Measurements from ENCODE around the gene XPO5. TPM values are rescaled to one million over a fixed set of nuclear protein-coding genes. Genes with fewer than 3 reads are reported as not detected.

The XPO5 gene
- total and polyA plus RNA-seq, 9 of the 15 experiments (the other 6 are each of a cell fraction or from before 2014, with no cell fraction given) = 36.0 to 170 (median 99.1) TPM

- H4K20me1 ChIP-seq (replicated peaks; ENCODE audit: control insufficient read depth, insufficient read depth, low read length) = no peaks in the 10 kb centered on the region
- ChIA-PET POLR2A (interaction anchor here (0.6 to 1.6 kb wide), 5 partner anchors 19 to 536 kb away, joined by 3 to 7 read pairs (median 3); no protein-coding TSS in a partner anchor), CTCF (ENCODE audit: low intra/inter-chr PET ratio) (no interaction called here)
- intact Hi-C loops (cut with micrococcal nuclease) (no loop called here), in situ Hi-C loops (cut with MboI) (no loop called here)
- TF ChIP-seq RBM22 (IDR thresholded peaks at IDR 0.05; ENCODE audit: low read depth, low read length, poor library complexity, severe bottlenecking) = no peak
- no peak for TF ChIP-seq EZH2 (IDR thresholded peaks at IDR 0.05; ENCODE audit: borderline replicate concordance, low read depth, low read length)
- TF ChIP-seq ZNF76 (CRISPR knock-in tag; IDR thresholded peaks at IDR 0.05; ENCODE audit: borderline replicate concordance) = no peak
- TF ChIP-seq U2AF2 (optimal IDR thresholded peaks at IDR 0.05; ENCODE audit: low read depth, low read length) = no peak
- no peak for TF ChIP-seq HDAC8 (tag; IDR thresholded peaks at IDR 0.05)
- no peak for TF ChIP-seq GMEB1 (CRISPR knock-in tag; IDR thresholded peaks at IDR 0.05)
- no peak for TF ChIP-seq TAL1 (IDR thresholded peaks at IDR 0.05)
- no peak for TF ChIP-seq JUND (IDR thresholded peaks at IDR 0.05; ENCODE audit: borderline replicate concordance, low read depth, low read length)
- no peak for TF ChIP-seq JUND (tag; IDR thresholded peaks at IDR 0.05; ENCODE audit: borderline replicate concordance, low read depth, low read length)
- no peak for TF ChIP-seq SP2 (IDR thresholded peaks at IDR 0.05; ENCODE audit: extremely low read depth, low read depth, low read length, poor library complexity, severe bottlenecking)
- no peak for TF ChIP-seq GATA2 (CRISPR knock-in tag; IDR thresholded peaks at IDR 0.05)
- TF ChIP-seq ZNF586 (CRISPR knock-in tag; conservative IDR thresholded peaks at IDR 0.05) = no peak
- TF ChIP-seq PHF21A (IDR thresholded peaks at IDR 0.05; ENCODE audit: borderline replicate concordance, low read depth) = no peak
- no peak for TF ChIP-seq DIDO1 (tag; IDR thresholded peaks at IDR 0.05; ENCODE audit: low read depth)
- TF ChIP-seq ZNF316 (IDR thresholded peaks at IDR 0.05) = no peak
- no peak for TF ChIP-seq LARP7 (IDR thresholded peaks at IDR 0.05)
- peak overlapping the region in 1 of 2 experiments; percentile 65; a peak in 1 of 4 replicates for H3K9ac ChIP-seq (ENCODE audit: insufficient read depth in 1 of 2, low read depth in 2 of 2, low read length in 2 of 2)
- WGBS (ENCODE audit: insufficient coverage, low coverage, missing lambda C conversion rate) = 32% methylated on average over 6 of the region's 6 CpGs
- H3K79me2 ChIP-seq (ENCODE audit: control insufficient read depth, insufficient read depth, low read length) = peaks cover 13% of the 10 kb centered on the region
- H2AFZ ChIP-seq (ENCODE audit: low read depth, low read length) = peak overlapping the region; percentile 17; the same call in 1 of the 2 replicates
- FAIRE-seq (no peak), DNase-seq (ENCODE audit: extremely low read depth in 1 of 4, low spot score in 3 of 4) (no peak), ATAC-seq (no peak)
- BruUV-seq (replicated peaks) = no TSS peak
- no peak overlapping the region for H3K4me2 ChIP-seq (ENCODE audit: insufficient read depth, low read length)
- H3K9me1 ChIP-seq (ENCODE audit: control insufficient read depth, insufficient read depth, low read length) = no peaks in the 10 kb centered on the region
- H3K9me3 ChIP-seq (replicated peaks; ENCODE audit: control insufficient read depth, insufficient read depth, low read depth, low read length) = no peaks in the 10 kb centered on the region
- no peaks in the 10 kb centered on the region for H3K27me3 ChIP-seq (ENCODE audit: control insufficient read depth in 2 of 2, insufficient read depth in 2 of 2, low read length in 2 of 2)
- H3K27ac ChIP-seq (ENCODE audit: extremely low read depth, low read depth, low read length) = no peak overlapping the region
- H3K36me3 ChIP-seq (ENCODE audit: control insufficient read depth, insufficient read depth, low read length) = 0 out of 3 replicates have a peak, but pooled peaks cover 4% of the 10 kb centered on the region
- no peak overlapping the region for H3K4me3 ChIP-seq
- peaks cover 0 to 6% of the 10 kb centered on the region in 2 experiments; a peak in 2 of 5 replicates for H3K4me1 ChIP-seq (replicated peaks in 1 of 2; ENCODE audit: control insufficient read depth in 2 of 2, insufficient read depth in 2 of 2, low read length in 2 of 2)
These were observed 100.3 kb downstream of the XPO5 start for GRCh38 chr6:43475516-43475915.
